ENCODE measurements around the gene PDP2. TPM values are rescaled to one million over a fixed set of nuclear protein-coding genes. Genes with fewer than 3 reads are reported as not detected.
A peak's percentile ranks its signal among the peaks of the same experiment; 100 is the strongest.
"Not testable (repeated sequence)": the region's sequence is repeated elsewhere in the genome, so short reads cannot be mapped to it uniquely, and the experiment has no call there.

The PDP2 gene
- total RNA-seq, 1 donor from 2014 or later: 2.8 TPM

DNA sequence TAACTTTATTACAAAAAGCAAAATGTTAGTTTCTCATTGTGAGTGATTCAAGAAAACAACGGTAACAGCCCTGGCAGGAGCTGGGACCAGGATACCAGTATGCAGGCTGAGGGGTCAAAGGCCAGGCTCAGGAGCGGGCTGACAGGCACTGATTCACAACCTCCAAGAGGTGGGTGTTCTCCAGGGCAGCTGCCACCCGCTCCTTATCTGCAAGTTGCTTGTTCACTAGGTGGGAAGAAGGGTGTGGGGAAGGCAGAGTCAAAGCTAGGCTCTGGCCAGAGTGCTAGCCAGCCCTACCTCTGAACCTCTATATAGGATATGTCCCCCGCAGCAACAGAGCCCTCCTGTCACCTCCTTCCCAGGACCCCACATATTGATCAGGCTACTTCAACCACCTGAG is 51.8 kb downstream of the PDP2 start:
- H3K36me3 ChIP-seq: peaks cover 4% of the 10 kb centered on the region

DNA sequence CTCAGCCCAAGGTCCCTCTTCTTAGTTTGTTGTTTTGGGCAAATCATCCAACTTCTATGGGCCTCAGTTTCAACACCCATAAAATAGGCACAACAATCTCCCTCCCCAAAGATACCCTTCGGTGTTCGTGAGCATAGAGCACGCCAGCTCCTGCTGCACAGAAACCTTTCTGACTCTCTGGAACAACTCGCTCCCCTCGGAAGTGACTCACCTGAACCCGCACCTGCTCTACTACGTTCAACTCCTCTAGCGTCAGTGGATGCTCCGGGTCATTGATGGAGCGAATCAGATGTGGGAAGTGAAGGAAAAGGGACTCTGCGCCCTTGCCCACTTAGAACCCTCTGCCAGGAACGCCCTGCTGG is 53.4 kb downstream of the PDP2 start:
- Histone ChIP-seq H3K27ac (replicated peaks) (peak overlapping the region; percentile 97), H3K27me3 (ENCODE audit: low read depth) (no peaks in the 10 kb centered on the region), H3K4me3 (peak overlapping the region; percentile 97), H3K36me3 (peaks cover 16% of the 10 kb centered on the region), H3K9me3 (replicated peaks) (no peaks in the 10 kb centered on the region), H3K4me1 (peaks cover 82% of the 10 kb centered on the region)
- intact Hi-C loops (cut with micrococcal nuclease): no loop called here
- no peak for DNase-seq
- TF ChIP-seq, protein P1, sequence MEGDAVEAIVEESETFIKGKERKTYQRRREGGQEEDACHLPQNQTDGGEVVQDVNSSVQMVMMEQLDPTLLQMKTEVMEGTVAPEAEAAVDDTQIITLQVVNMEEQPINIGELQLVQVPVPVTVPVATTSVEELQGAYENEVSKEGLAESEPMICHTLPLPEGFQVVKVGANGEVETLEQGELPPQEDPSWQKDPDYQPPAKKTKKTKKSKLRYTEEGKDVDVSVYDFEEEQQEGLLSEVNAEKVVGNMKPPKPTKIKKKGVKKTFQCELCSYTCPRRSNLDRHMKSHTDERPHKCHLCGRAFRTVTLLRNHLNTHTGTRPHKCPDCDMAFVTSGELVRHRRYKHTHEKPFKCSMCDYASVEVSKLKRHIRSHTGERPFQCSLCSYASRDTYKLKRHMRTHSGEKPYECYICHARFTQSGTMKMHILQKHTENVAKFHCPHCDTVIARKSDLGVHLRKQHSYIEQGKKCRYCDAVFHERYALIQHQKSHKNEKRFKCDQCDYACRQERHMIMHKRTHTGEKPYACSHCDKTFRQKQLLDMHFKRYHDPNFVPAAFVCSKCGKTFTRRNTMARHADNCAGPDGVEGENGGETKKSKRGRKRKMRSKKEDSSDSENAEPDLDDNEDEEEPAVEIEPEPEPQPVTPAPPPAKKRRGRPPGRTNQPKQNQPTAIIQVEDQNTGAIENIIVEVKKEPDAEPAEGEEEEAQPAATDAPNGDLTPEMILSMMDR (IDR thresholded peaks at IDR 0.05; ENCODE audit: borderline replicate concordance): no peak

More for the DNA sequence above, 51.8 kb downstream of the PDP2 start:
- peaks cover 81% of the 10 kb centered on the region for H3K4me1 ChIP-seq
- TF ChIP-seq, protein P1 (IDR thresholded peaks at IDR 0.05; ENCODE audit: borderline replicate concordance): no peak
- intact Hi-C loops (cut with micrococcal nuclease): no loop called here
- no peaks in the 10 kb centered on the region for H3K9me3 ChIP-seq (replicated peaks)
- H3K4me3 ChIP-seq: no peak overlapping the region
- no peak overlapping the region for H3K27ac ChIP-seq (replicated peaks)
- H3K27me3 ChIP-seq (ENCODE audit: low read depth): no peaks in the 10 kb centered on the region
- DNase-seq: no peak

DNA sequence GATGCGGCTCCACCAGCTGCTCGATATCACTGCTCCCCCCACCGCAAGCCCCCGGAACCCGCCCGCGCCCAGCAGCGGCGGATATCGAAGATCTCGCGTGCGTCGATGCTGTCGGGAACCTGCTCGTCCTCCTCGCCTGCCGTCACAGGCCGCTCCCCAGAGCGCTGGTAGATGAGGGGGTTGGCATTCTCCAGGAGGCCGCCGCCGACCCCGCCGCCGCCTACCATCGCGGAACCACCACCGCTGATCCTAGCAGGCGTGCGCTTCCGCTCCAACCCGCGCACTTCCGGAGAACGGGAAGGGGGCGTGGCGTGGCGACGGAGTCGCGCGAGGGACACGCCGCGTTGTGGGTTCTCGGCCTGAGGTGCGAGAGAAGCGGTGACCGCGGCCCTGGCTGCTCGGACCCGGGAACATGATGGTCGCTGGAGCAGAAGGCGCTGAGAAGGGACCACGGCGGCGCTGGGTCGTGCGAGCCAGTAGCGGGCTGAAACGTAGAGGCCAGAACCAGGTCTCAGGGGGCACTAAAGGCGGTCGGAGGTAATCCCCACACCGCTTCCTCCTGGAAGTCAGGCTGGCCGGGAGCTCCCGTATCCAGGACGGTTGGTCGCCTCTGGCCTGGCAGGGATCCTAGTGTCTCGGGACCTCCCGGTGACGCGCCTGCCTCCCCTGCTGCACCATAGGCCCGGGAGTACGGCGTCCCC is 54.0 kb downstream of the PDP2 start, which contains the start of gene CIAO2B:
Gene CIAO2B, minus strand, starts transcription at position 265 of the 701 bp plus-strand sequence. Its CDS starts 38 bp downstream, at position 227.
- H3K27ac ChIP-seq (replicated peaks): peak within 1 kb of the TSS; percentile 97
- H3K4me3 ChIP-seq: peak within 1 kb of the TSS; percentile 97
- no peaks in the 10 kb centered on the region for H3K27me3 ChIP-seq (ENCODE audit: low read depth)
- intact Hi-C loops (cut with micrococcal nuclease): no loop called here
- H3K9me3 ChIP-seq (replicated peaks): no peaks in the 10 kb centered on the region
- TF ChIP-seq, protein P1 (IDR thresholded peaks at IDR 0.05; ENCODE audit: borderline replicate concordance): no peak
- peak; percentile 91 for DNase-seq
- peaks cover 79% of the 10 kb centered on the region for H3K4me1 ChIP-seq
- peaks cover 22% of the 10 kb centered on the region for H3K36me3 ChIP-seq

DNA sequence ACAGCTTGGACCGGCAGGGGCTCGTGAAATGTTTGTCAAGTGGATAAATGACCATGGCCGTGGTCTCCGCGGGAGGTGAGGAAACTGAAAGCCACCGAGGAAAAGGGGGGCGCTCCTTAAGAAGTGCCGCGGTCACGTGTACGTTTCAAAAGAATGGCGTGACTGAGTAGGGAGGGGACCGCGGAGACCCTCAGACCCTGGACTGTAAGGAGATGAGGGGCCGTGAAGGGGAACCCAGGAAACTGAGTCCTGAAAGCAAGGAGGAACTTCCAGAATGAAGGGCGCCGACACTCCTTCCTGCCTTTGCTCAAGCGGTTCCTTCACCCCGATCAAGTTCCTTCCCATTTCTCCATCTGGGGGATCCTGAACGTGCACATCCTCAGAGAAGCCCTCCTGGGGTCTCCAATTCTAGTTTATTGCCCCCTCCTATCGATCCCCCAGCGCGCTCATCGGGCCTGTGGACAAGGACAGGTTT is 54.6 kb downstream of the PDP2 start:
- H3K36me3 ChIP-seq: peaks cover 27% of the 10 kb centered on the region
- intact Hi-C loops (cut with micrococcal nuclease); H3K9me3 ChIP-seq (replicated peaks); DNase-seq; H3K27me3 ChIP-seq (ENCODE audit: low read depth): not testable (repeated sequence)
- peak overlapping the region; percentile 97 for H3K4me3 ChIP-seq
- H3K27ac ChIP-seq (replicated peaks): peak overlapping the region; percentile 97
- peaks cover 73% of the 10 kb centered on the region for H3K4me1 ChIP-seq

DNA sequence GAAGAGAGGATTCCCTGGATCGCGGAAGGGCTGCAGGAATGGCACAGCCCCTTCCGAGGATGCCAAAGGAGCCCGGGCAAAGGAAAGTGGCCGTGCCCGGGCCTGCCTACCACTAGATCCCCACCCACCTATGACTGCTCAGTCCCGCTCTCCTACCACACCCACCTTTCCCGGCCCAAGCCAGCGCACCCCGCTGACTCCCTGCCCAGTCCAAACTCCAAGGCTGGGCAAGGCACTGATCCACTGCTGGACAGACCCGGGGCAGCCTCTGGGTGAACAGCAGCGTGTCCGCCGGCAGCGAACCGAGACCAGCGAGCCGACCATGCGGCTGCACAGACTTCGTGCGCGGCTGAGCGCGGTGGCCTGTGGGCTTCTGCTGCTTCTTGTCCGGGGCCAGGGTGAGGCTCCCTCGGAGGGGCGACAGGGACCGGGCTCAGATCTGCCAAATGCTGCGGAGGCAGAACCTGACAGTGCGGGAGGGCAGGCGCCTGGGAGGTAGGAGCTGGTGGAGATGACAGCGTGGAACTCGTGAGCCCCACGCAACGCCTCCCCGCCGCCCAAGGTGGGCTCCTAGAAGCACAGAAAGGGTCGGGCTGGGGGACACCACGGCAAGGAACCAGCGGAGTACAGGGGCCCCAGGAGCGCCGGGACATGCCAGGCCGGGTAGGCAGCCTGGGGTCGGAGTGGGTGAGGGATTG is 55.1 kb downstream of the PDP2 start, which contains the start of gene CES2:
Gene CES2, plus strand, starts transcription at position 203 of the 698 bp plus-strand sequence. Its CDS starts 120 bp downstream, at position 323.
- Histone ChIP-seq H3K4me3 (peak within 1 kb of the TSS; percentile 97), H3K4me1 (peaks cover 67% of the 10 kb centered on the region), H3K27me3 (ENCODE audit: low read depth) (no peaks in the 10 kb centered on the region), H3K36me3 (peaks cover 32% of the 10 kb centered on the region), H3K9me3 (replicated peaks) (no peaks in the 10 kb centered on the region), H3K27ac (replicated peaks) (peak within 1 kb of the TSS; percentile 97)
- TF ChIP-seq, protein P1 (IDR thresholded peaks at IDR 0.05; ENCODE audit: borderline replicate concordance): no peak
- peak; percentile 55 for DNase-seq
- intact Hi-C loops (cut with micrococcal nuclease): no loop called here
